GM21528 (cell line): Measurements from ENCODE around the gene TMEM132A.

Experiments used
- ATAC-seq: cut with Tn5 transposase; IDR thresholded peaks from one replicate; pipeline ENCODE4 v1.9.1; 2021; ENCODE audit warnings: mild to moderate bottlenecking, moderate library complexity; ENCODE audit not compliant: unreplicated experiment, low FRiP score

TMEM132A gene

DNA sequence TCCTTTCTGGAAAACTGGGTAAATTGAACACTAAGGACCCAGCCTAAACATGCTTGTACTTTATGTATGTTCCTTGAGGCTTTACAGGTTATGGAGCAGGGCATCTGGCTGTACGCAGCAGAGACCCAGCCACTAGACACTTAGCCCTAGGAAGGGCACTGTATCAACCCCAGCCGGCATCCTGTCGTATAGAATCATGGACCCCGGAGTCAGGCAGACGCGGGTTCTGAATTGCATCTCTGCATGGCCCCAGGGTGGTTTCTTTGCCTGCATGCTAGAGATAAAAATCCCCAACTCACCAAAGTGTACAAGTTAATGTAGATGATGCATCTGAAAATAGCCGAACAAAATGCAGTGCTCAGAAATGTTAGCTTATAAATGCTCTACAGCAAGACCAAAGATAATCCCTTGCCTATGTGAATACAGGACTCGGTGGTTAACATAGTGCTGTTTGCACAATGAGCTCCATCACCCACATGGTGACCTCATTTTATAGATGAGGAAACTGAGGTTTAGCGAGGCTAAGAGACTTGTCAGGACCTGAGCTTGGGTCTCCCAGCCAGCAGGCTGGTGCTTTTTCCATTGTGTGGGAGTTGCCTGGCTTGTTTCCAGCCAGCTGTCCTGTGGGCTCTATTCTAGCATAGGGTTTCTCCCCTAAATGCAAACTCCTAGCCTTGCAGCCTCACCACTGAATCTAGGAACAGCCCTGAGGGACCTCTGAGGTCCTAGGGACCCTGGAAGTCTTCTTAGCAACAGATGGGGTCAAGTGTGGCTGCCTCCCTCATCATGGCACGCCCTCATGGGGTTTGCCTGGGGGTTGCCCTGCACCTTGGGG lies 54.5 kb downstream of the TMEM132A start:
- ATAC-seq: no peak

DNA sequence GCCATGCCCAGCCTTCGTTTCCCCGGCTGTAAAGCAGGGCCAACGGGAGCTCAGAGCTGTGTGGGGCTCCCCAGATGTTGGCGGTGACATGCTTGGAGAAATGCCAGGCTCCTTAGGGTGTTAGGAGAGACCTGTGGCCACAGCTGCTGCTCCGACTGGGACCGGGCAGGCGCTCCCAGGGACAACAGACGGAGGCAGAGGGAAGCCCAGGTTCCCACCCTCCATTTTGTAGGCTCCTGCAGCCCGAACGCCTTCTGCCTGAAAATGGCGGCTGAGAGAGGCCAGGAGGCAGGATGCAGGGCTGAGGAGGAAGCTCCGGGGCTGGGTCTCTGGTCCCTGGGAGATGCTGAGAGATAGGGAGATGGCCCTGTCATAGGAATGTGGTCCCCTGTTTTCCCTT lies 57.3 kb downstream of the TMEM132A start:
- no peak for ATAC-seq

DNA sequence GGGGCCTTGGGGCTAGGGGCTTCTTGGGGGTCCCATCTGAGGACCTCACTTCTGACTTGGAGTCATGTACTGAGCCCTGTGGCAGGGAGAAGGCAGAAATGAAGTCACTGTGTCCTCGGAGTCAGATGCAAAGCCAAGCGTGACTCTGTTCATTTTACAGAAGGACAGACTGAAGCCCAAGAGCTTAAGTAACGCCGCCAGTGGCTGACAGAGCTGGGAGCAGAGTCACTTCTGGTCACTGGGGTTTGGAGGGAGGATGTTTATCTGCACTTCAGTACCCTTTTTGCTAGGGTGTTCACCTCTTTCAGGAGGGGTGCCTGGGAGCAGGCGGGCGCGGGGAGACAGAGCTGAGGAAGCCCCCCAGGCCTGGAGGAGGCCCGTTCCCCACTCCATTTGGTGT lies 57.9 kb downstream of the TMEM132A start:
- no peak for ATAC-seq

DNA sequence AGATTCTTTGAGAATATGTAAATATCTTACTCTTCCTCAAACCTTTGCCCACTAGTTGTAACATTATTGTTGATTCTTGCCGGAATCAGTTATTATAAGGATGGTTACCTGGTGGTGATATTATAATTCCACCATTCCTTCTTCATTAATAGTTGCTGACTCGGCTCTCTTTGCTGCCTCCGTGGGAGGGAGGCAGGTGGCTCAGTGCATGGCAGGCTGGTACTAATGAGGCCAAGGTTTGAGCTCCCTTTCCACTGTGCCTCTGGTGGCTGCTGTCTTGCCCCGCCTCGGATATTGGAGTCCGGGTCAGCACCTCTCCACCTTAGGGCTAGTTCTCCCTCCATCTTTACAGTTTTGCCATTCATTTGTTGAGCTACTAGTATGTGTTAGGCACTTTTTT lies 59.9 kb downstream of the TMEM132A start:
- ATAC-seq: no peak

DNA sequence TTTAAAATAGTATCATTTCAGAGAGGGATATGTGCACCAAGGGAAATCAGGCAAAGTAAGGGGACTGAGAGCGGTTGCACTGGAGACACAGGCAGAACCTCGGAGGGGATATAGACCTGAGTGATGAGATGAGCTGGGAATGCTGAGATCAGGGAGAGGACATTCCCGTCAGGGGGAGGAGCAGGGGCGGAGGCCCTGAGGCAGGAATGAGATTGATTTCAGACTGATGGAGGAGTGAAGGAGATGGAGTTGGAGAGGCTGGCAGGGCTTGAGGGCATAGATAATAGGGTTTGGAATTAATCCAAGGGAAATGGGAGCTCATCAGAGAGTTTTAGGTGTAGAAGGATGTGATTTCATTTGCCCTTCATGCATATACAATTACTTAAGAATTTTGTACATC lies 60.4 kb downstream of the TMEM132A start:
- no peak for ATAC-seq

DNA sequence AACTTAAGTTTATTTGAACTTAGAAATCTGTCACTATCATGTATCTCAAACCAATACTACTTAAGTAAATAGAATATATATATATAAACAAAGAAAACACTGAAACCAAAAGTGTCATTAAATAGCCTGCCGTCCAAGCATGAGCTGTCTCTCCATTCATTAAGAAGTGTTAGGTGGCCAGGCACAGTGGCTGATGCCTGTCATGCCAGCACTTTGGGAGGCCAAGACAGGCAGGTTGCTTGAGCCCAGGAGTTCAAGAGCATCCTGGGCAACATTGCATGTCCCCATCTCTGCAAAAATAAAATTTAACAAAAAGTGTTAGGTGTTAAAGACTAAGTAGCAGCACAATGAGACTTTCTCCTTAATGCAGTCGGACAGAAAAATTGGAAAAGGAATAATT lies 61.2 kb downstream of the TMEM132A start:
- ATAC-seq: no peak

DNA sequence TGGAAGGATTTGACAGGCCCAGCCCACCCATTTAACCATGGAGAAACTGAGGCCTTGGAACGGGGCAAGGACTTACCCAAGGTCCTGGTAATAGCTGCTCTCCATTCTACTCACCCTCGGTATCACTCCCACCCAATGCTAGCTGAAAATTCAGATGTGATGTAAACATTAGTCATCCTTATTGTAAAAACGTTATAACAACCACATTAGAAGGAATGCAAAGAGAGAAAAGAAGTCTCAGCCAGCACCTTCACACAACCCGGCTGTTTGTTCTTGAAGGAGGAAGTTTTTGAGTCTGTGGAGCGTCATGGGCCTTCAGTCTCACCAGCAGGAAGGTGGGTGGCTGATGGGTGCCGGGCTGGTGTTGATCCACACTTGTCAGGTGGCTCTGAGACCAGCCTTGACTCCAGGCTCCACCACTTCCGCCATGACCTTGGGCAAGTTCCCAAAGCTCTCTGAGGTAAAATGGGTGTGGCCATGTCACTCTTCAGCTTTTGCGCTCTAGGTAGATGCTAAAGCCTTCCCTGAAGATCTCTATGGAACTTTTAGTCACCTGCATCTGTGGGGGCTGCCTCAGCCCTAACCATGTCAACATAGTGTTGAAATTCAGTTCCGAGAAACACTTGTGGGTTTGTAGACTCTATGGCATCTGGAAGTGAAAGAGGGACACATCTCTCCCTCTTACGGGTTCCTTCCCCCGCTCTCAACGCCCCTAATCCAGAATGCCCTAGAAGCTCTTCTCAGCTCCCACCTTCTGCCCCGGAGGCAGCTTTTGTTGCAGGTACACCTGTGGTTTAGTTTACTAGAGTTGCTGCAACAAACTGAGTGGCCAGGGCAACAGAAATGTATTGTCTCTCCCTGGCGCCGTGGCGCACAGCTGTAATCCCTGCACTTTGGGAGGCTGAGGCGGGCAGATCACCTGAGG lies 62.0 kb downstream of the TMEM132A start:
- no peak for ATAC-seq
